GM12891 (cell line): ENCODE measurements around the gene RBPJL.

Source experiments
- DNase-seq: peaks from one replicate; pipeline ENCODE4 v3.0.0; 2011; ENCODE audit warnings: low spot score; ENCODE audit not compliant: insufficient read length
- FAIRE-seq: peaks from 2 replicates; lab custom pipeline; 2011; peaks lifted over from hg19 to GRCh38; lab: Jason Lieb, UNC
- PAX5 ChIP-seq: IDR thresholded peaks from 2 replicates; pipeline ENCODE4 v1.6.1; 2011; ENCODE audit warnings: low read length, moderate library complexity, mild to moderate bottlenecking; ENCODE audit not compliant: insufficient read depth, severe bottlenecking
- POLR2A ChIP-seq: IDR thresholded peaks from 2 replicates; pipeline ENCODE4 v1.6.1; 2011; ENCODE audit warnings: low read depth, low read length, control low read depth
- POLR2AphosphoS5 ChIP-seq: IDR thresholded peaks from 2 replicates; pipeline ENCODE4 v1.6.1; 2011; ENCODE audit warnings: low read depth, low read length, control low read depth
- POU2F2 ChIP-seq: IDR thresholded peaks from 2 replicates; pipeline ENCODE4 v1.6.1; 2011; ENCODE audit warnings: low read depth, mild to moderate bottlenecking, control low read depth, low read length, moderate library complexity
- SPI1 ChIP-seq: IDR thresholded peaks from 2 replicates; pipeline ENCODE4 v1.6.1; 2011; ENCODE audit warnings: low read depth, low read length, control low read depth
- TAF1 ChIP-seq: IDR thresholded peaks from 2 replicates; pipeline ENCODE4 v1.6.1; 2011; ENCODE audit warnings: low read depth, low read length, control low read depth

RBPJL gene

DNA sequence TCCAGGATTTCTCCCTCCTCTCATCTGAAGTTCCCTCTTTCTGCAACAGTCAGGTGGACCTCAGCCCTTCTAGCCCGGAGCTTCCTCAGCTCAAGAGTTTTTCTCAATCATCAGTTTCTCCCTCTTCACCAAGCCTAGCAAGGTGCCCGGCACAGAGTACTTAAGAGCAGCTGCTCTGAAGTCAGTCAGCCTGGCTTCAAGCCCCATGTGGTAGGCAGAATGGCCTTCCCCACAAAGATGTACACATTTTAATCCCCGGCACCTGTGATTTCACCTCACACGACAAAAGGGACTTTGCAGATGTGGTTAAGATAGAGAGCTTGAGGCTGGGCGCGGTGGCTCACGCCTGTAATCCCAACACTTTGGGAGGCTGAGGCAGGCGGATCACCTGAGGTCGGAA lies 15.1 kb upstream of the RBPJL start:
- no peak for DNase-seq
- TF ChIP-seq POLR2AphosphoS5 (no peak), PAX5 (no peak), POLR2A (no peak), TAF1 (no peak), POU2F2 (no peak), SPI1 (no peak)
- no peak for FAIRE-seq

DNA sequence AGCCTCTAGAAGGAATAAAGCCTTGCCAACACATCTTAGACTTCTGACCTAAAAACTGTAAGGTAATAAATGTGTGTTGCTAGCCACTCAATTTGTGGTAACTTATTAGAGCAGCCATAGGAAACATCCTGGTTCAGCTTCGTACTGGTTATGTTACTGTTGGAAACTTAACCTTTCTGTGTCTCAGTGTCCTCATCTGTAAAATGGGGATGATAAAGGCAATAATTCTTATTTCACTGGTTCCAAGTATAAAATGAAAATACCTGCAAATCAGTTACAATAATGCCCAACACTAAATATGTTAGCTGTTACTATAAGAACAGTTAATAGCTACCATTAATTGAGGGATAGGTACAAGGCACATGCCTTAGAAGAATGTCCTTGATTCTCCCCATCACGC lies 14.3 kb upstream of the RBPJL start:
- no peak for TF ChIP-seq POLR2A
- no peak for TF ChIP-seq SPI1
- no peak for TF ChIP-seq TAF1
- TF ChIP-seq POLR2AphosphoS5, result no peak
- no peak for TF ChIP-seq POU2F2
- no peak for TF ChIP-seq PAX5
- DNase-seq, result no peak
- FAIRE-seq, result no peak

DNA sequence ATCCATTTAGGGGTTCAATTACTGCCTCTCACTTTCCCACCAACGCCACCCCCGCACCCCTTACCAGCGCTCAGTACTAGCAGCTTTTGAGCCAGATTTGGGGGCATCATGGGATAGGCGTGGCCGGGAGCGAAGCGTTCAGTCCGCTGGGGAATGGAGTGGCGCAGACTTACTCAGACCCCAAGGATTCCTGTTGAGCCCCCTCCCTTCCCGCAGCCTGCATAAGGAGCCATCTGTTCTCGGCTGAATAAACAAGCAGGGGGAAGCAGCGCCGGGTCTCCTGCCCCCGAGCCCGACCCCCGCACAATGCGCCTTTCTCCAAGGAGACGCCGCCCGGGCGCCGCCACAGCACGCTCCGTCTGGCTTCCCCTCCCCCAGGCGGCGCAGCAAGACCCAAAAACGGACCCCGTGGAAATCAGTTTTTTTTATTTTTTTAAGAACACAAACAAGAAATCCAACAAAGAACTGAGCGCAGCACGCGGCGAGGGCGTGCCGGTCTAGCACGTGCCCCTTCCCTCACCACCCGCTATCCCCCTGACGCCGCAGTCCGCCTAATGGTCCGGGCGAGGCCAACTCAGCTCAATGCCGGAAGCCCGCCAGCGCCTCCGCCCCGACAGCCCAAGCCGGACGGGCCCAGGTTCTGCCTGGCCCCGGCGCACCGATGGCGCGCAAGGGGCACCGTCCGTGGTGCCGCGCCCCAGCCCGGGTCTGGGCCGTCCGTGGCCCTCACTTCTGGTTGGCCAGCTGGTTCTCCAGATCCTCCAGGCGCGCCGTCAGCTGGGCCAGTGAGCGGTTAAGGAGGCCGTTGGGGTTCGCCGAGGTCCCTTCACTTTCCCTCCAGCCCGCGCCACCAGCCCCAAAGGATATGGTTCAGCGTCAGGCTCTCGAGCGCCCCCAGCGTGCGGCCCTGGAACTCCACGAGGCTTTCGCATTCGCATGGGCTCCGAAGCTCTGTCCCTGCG lies 13.3 kb upstream of the RBPJL start:
- DNase-seq (peak; percentile 79), FAIRE-seq (no peak)
- no peak for TF ChIP-seq TAF1
- TF ChIP-seq POLR2A, result no peak
- TF ChIP-seq PAX5, result no peak
- TF ChIP-seq POLR2AphosphoS5, result no peak
- TF ChIP-seq POU2F2, result no peak
- no peak for TF ChIP-seq SPI1

DNA sequence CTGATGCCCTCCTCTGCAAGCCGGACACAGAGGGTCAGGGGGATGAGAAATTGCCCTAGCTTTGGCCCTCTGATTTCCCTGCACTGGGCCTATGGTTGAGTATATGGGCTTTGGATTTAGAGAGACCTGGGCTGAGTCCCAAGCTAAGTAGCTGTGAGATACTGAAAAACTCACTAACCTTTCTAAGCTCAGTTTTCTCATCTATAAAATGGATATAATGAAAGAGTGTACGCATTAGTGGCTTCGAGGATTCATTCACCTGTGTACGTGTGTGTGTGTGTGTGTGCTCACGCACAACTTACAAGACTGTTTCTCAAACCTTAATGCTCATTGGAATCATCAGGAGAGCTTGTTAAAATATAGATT lies 12.7 kb upstream of the RBPJL start:
- FAIRE-seq (no peak), DNase-seq (no peak)
- TF ChIP-seq TAF1, result no peak
- TF ChIP-seq SPI1, result no peak
- TF ChIP-seq POU2F2, result no peak
- TF ChIP-seq PAX5, result no peak
- TF ChIP-seq POLR2A, result no peak
- TF ChIP-seq POLR2AphosphoS5, result no peak

DNA sequence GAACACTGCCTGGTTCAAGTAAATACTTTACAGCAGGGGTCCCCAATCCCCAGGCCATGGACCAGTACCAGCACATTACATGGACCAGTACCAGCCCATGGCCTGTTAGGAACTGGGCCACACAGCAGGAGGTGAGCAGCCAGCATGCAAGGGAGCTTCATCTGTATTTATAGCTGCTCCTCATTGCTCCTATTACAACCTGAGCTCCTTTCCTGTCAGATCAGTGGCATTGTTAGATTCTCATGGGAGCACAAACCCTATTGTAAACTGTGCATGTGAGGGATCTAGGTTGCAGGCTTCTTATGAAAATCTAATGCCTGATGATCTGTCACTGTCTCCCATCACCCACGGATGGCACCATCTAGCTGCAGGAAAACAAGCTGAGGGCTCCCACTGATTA lies 12.0 kb upstream of the RBPJL start:
- DNase-seq (no peak), FAIRE-seq (no peak)
- no peak for TF ChIP-seq POLR2AphosphoS5

DNA sequence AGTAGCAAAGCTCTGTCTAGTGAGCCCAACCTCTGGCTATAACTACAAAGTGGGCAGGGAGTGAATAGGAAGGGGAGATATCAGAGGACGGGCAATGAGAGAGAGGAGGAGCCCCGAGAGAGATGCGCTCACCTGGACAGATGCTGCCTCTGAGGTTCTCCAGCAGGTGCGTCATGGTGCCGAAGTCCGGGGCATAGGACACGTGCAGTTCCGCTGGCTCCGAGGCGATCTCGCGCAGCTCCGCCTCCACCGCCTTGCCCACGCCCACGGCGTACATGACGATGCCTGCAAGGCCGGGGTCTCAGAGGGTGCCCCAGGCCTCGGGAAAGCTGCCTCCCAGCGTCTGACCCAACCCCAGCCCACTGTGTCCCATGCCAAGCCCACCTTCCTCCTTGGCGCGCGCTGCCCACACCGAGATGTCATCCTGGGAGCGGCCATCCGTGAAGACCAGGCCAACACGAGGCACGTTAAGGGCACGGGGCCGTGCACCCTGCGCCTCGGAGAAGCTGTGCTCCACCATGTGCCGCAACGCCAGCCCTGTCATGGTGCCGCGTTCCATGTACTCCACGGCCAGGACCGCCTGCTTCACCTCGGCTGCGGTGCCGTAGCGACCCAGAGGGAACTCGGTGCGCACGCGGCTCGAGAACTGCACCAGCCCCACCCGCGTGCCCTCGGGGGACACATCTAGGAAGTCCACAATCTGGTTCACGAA lies 8.7 kb upstream of the RBPJL start:
- FAIRE-seq (no peak), DNase-seq (no peak)
- TF ChIP-seq POLR2A (no peak), TAF1 (no peak), POLR2AphosphoS5 (no peak), PAX5 (no peak), POU2F2 (no peak), SPI1 (no peak)

DNA sequence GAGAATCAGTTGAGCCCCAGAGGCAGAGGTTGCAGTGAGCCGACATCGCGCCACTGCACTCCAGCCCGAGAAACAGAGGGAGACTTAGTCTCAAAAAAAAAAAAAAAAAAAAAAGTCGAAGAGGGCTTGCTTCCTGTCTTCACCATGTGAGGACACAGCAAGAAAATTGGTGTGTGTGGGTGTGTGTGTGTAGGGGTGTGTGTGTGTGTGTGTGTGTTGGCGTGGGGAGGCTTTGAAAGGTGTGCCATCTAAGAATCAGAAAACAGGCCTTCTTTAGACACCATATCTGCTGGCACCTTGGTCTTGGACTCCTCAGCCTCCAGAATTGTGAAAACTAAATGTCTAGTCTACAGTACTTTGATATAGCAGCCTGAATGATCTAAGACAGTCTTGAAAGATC lies 6.9 kb upstream of the RBPJL start:
- no peak for FAIRE-seq
- no peak for TF ChIP-seq POLR2AphosphoS5
- TF ChIP-seq SPI1, result no peak
- no peak for TF ChIP-seq PAX5
- no peak for TF ChIP-seq TAF1
- no peak for TF ChIP-seq POLR2A
- no peak for TF ChIP-seq POU2F2
- DNase-seq, result no peak

DNA sequence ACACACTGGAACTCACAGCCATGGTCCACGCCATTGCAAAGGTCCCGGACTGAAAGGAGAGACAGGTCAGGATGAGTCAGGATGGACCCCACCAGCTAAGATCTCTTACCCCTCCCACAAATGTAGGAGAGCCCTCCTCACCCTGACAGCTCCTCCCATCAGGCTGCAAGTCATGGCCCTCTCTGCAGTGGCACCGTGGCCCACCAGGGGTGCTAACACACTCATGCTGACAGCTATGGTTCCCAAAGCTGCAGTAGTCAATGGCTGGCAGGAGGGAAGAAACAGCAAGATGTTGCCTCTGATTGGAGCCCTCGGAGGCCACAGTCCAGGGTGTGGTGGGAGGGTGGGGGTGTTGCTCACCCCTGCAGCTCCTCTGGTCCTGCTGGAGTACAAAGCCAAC lies 5.7 kb upstream of the RBPJL start:
- DNase-seq, result peak; percentile 58
- no peak for TF ChIP-seq POLR2AphosphoS5
- no peak for TF ChIP-seq POU2F2
- no peak for TF ChIP-seq POLR2A
- TF ChIP-seq TAF1, result no peak
- TF ChIP-seq SPI1, result no peak
- no peak for TF ChIP-seq PAX5
- peak; percentile 78 for FAIRE-seq

DNA sequence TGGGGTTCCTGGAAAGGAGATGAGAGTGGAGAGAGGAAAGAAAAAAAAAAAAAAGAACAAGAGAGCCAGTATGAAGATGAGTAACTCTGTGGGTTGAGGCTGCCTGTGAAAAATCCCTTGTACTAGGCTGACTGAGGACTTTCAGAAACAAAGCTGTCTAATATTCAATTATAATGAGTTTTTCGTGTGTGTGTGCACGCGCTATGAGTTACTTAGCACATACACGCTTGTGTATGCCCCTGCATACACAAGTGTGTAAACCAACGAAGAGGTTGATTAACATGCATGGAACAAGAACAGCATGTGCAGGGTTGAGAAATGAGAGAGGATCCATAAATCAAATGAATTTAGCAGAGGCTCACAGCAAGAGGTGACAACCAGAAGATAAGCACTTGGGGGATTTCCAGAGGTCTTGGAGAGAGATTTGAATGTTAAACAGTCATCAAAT lies 4.8 kb upstream of the RBPJL start:
- DNase-seq (no peak), FAIRE-seq (no peak)
- TF ChIP-seq POLR2A (no peak), SPI1 (no peak), PAX5 (no peak), TAF1 (no peak), POLR2AphosphoS5 (no peak), POU2F2 (no peak)
